HepG2 (cell line): ENCODE data around the gene LLGL2. TPM values are rescaled to one million over a fixed set of nuclear protein-coding genes. Genes with fewer than 3 reads are reported as not detected.

Experiments
- EED ChIP-seq: sonication (generic); formaldehyde crosslinking; IDR thresholded peaks from 2 replicates; pipeline ENCODE4 v1.5.0; 2020; ENCODE audit warnings: mild to moderate bottlenecking, missing genetic modification reagents
- FOXO1 ChIP-seq: sonication (generic); formaldehyde crosslinking; IDR thresholded peaks from 2 replicates; pipeline ENCODE4 v1.4.0; 2020; ENCODE audit warnings: missing genetic modification reagents
- HNRNPK ChIP-seq: fragments of 200-400 bp; formaldehyde crosslinking; IDR thresholded peaks from 2 replicates; pipeline ENCODE4 v1.6.1; 2018; ENCODE audit warnings: low read length, low read depth, moderate library complexity, mild to moderate bottlenecking; ENCODE audit not compliant: poor library complexity, severe bottlenecking
- JARID2 ChIP-seq: sonication (generic); formaldehyde crosslinking; IDR thresholded peaks from 2 replicates; pipeline ENCODE4 v1.8.1; 2023; ENCODE audit warnings: missing genetic modification reagents, inconsistent platforms; ENCODE audit not compliant: insufficient replicate concordance
- MXD4 ChIP-seq: IDR thresholded peaks from 2 replicates; pipeline ENCODE4 v1.6.1; 2016; ENCODE audit warnings: mild to moderate bottlenecking, missing biosample characterization, missing genetic modification reagents
- NFKB2 ChIP-seq: sonication (generic); formaldehyde crosslinking; IDR thresholded peaks from 2 replicates; pipeline ENCODE4 v1.4.0; 2020; ENCODE audit warnings: missing genetic modification reagents, borderline replicate concordance
- REPIN1 ChIP-seq: sonication (generic); formaldehyde crosslinking; IDR thresholded peaks from 2 replicates; pipeline ENCODE4 v1.8.0; 2022; ENCODE audit warnings: missing genetic modification reagents, low read depth, mild to moderate bottlenecking, borderline replicate concordance
- SP140L ChIP-seq: sonication (generic); formaldehyde crosslinking; IDR thresholded peaks from 2 replicates; pipeline ENCODE4 v1.4.0; 2020; ENCODE audit warnings: missing genetic modification reagents, borderline replicate concordance
- TOE1 ChIP-seq: sonication (generic); formaldehyde crosslinking; IDR thresholded peaks from 2 replicates; pipeline ENCODE4 v1.4.0; 2020; ENCODE audit warnings: mild to moderate bottlenecking, missing genetic modification reagents
- XRCC5 ChIP-seq: fragments of 200-400 bp; formaldehyde crosslinking; optimal IDR thresholded peaks from 2 replicates; pipeline ENCODE3; 2017; ENCODE audit warnings: mild to moderate bottlenecking, low read length
- ZBTB42 ChIP-seq: sonication (generic); formaldehyde crosslinking; IDR thresholded peaks from 2 replicates; pipeline ENCODE4 v1.5.0; 2020; ENCODE audit warnings: mild to moderate bottlenecking, missing genetic modification reagents
- ZNF567 ChIP-seq: sonication (generic); formaldehyde crosslinking; IDR thresholded peaks from 2 replicates; pipeline ENCODE4 v1.8.1; 2023; ENCODE audit warnings: mild to moderate bottlenecking, missing genetic modification reagents, borderline replicate concordance
- ZNF577 ChIP-seq: sonication (generic); formaldehyde crosslinking; IDR thresholded peaks from 2 replicates; pipeline ENCODE4 v1.4.0; 2020; ENCODE audit warnings: mild to moderate bottlenecking, low read depth, missing genetic modification reagents, borderline replicate concordance
- ZNF720 ChIP-seq: sonication (generic); formaldehyde crosslinking; IDR thresholded peaks from 2 replicates; pipeline ENCODE4 v1.4.0; 2020; ENCODE audit warnings: missing genetic modification reagents
- ZNF761 ChIP-seq: sonication (generic); formaldehyde crosslinking; conservative IDR thresholded peaks from 2 replicates; pipeline ENCODE4 v1.4.0; 2020; ENCODE audit warnings: mild to moderate bottlenecking, missing genetic modification reagents
- polyA plus RNA-seq, 8 experiments: library from polyadenylated mRNA; depleted of rRNA in 3 of 8; stranded (reverse) in 7 of 8; unstranded in 1 of 8; fragments of >200 nt; fragmentation: Illumina TruSeq in 4 of 8; extraction: Trizol in 4 of 8; gene quantifications; 2 replicates each; pipeline versions ENCODE4 v1.2.1 to v1.2.3, GENCODE V29; 2011 to 2016; ENCODE audit warnings: low read depth in 4 of 8, missing spikeins in 1 of 8, mixed read lengths in 1 of 8; ENCODE audit not compliant: insufficient read depth in 1 of 8
- total RNA-seq, 5 experiments: library from RNA; depleted of rRNA; stranded (reverse); fragments of >200 nt; fragmentation: Illumina TruSeq; extraction: Trizol; gene quantifications; 2 replicates each; pipeline ENCODE4 v1.2.3, GENCODE V29; 2016; ENCODE audit warnings: low read depth in 1 of 5
- TF ChIP-seq, protein P1 (sequence below): sonication (generic); formaldehyde crosslinking; IDR thresholded peaks from 2 replicates; pipeline ENCODE4 v1.9.0; 2022; ENCODE audit warnings: missing genetic modification reagents, mild to moderate bottlenecking, borderline replicate concordance
- TF ChIP-seq, protein P2 (sequence below): sonication (generic); formaldehyde crosslinking; IDR thresholded peaks from 2 replicates; pipeline ENCODE4 v1.4.0; 2020; ENCODE audit warnings: missing genetic modification reagents
- TF ChIP-seq, protein P3 (sequence below): sonication (generic); formaldehyde crosslinking; IDR thresholded peaks from 2 replicates; pipeline ENCODE4 v1.5.1; 2020; ENCODE audit warnings: mild to moderate bottlenecking, missing genetic modification reagents, moderate library complexity

Gene LLGL2
- total and polyA plus RNA-seq, 2 of the 13 experiments (the other 11 are each of a cell fraction or from before 2014, with no cell fraction given) = 83.0 to 86.7 TPM

DNA sequence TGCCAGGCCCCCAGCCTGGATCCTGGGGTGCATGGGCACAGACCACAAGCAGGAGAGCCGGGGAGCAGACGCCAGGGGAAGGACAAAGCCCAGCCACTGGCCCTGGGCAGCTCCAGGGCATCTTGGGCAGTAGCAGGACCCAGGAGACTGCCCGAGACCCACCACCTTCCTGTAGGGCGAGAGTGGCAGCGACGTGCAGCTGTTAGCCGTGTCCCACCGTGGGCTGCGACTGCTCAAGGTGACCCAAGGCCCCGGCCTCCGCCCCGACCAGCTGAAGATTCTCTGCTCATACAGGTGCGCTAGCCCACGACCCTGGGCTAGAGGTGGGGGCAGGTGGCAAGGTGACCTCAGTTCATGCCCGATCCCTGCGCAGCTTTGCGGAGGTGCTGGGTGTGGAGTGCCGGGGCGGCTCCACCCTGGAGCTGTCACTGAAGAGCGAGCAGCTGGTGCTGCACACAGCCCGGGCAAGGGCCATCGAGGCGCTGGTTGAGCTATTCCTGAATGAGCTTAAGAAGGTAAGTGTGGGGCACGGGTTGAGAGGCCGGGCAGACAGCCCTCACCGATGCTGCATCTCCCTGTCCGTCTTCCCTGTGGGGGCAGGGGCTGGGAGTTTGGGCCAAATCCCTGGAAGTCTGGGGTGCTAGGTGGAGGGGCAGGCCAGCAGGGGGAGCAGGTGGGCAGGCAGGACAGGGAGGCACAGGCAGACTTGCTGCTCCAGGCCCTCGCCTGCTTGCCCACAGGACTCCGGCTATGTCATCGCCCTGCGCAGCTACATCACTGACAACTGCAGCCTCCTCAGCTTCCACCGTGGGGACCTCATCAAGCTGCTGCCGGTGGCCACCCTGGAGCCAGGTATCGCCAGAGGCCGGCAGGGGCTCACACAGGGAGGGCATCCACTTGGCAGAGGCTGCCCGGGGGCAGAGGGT, 94.3 kb downstream of the LLGL2 start (continued):
- TF ChIP-seq REPIN1 (CRISPR knock-in tag) = no peak
- TF ChIP-seq FOXO1 (CRISPR knock-in tag) = no peak
- no peak for TF ChIP-seq TOE1 (CRISPR knock-in tag)
- TF ChIP-seq JARID2 (CRISPR knock-in tag) = no peak
- TF ChIP-seq ZNF567 = no peak
- TF ChIP-seq ZNF577 (CRISPR knock-in tag) = no peak
- TF ChIP-seq, protein P1, sequence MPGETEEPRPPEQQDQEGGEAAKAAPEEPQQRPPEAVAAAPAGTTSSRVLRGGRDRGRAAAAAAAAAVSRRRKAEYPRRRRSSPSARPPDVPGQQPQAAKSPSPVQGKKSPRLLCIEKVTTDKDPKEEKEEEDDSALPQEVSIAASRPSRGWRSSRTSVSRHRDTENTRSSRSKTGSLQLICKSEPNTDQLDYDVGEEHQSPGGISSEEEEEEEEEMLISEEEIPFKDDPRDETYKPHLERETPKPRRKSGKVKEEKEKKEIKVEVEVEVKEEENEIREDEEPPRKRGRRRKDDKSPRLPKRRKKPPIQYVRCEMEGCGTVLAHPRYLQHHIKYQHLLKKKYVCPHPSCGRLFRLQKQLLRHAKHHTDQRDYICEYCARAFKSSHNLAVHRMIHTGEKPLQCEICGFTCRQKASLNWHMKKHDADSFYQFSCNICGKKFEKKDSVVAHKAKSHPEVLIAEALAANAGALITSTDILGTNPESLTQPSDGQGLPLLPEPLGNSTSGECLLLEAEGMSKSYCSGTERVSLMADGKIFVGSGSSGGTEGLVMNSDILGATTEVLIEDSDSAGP (CRISPR knock-in tag) = 0 out of 2 replicates have a peak, but pooled peaks have one; percentile 27
- no peak for TF ChIP-seq ZBTB42 (CRISPR knock-in tag)
- peak; percentile 88 for TF ChIP-seq XRCC5
- no peak for TF ChIP-seq SP140L
- TF ChIP-seq, protein P2, sequence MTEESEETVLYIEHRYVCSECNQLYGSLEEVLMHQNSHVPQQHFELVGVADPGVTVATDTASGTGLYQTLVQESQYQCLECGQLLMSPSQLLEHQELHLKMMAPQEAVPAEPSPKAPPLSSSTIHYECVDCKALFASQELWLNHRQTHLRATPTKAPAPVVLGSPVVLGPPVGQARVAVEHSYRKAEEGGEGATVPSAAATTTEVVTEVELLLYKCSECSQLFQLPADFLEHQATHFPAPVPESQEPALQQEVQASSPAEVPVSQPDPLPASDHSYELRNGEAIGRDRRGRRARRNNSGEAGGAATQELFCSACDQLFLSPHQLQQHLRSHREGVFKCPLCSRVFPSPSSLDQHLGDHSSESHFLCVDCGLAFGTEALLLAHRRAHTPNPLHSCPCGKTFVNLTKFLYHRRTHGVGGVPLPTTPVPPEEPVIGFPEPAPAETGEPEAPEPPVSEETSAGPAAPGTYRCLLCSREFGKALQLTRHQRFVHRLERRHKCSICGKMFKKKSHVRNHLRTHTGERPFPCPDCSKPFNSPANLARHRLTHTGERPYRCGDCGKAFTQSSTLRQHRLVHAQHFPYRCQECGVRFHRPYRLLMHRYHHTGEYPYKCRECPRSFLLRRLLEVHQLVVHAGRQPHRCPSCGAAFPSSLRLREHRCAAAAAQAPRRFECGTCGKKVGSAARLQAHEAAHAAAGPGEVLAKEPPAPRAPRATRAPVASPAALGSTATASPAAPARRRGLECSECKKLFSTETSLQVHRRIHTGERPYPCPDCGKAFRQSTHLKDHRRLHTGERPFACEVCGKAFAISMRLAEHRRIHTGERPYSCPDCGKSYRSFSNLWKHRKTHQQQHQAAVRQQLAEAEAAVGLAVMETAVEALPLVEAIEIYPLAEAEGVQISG (CRISPR knock-in tag) = 0 out of 2 replicates have a peak, but pooled peaks have one; percentile 23
- TF ChIP-seq NFKB2 (CRISPR knock-in tag) = no peak
- TF ChIP-seq, protein P3, sequence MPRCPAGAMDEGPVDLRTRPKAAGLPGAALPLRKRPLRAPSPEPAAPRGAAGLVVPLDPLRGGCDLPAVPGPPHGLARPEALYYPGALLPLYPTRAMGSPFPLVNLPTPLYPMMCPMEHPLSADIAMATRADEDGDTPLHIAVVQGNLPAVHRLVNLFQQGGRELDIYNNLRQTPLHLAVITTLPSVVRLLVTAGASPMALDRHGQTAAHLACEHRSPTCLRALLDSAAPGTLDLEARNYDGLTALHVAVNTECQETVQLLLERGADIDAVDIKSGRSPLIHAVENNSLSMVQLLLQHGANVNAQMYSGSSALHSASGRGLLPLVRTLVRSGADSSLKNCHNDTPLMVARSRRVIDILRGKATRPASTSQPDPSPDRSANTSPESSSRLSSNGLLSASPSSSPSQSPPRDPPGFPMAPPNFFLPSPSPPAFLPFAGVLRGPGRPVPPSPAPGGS (CRISPR knock-in tag) = no peak
- no peak for TF ChIP-seq MXD4 (CRISPR knock-in tag)
- TF ChIP-seq ZNF761 (CRISPR knock-in tag) = no peak
- no peak for TF ChIP-seq HNRNPK
- TF ChIP-seq ZNF720 (CRISPR knock-in tag) = no peak
- peak; percentile 58; the same call in 1 of the 2 replicates for TF ChIP-seq EED (CRISPR knock-in tag)
